ENCODE results near the gene AMN1.
"Not testable (repeated sequence)": the region's sequence is repeated elsewhere in the genome, so short reads cannot be mapped to it uniquely, and the experiment has no call there.

AMN1 gene

DNA sequence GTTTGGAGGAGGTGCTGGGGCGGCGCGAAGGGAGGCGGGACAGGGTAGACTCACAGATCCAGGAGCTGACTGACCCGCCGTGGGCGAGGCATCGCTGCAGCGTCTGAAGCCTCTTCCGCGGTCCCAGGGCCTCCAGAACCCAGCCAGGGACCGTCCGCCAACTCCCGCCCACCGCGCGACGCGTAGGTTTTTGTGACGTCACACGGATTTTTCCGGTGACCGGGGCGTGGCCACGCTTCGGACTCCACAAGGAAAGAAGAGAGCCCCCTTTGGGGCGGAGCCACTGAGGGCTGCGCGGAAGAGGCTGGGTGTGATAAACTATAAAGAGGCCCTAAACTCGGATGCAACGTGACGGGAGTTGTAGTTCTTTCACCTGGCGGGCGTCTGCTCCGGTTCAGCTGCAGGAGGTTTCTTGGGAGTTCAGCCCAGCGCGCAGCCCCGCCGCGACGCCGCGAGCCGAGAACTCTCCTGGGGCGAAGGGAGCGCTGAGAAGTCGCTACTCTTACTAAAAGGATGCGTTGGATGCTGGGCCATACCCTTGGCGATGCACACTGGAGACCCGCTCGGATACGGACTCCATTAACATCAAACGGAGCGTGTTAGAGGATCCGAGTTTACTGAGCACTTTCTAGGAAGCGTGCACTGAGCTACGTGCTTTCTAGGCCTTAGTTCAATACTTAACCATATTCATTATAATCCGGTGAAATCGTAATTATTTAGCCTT lies at the start of gene AMN1:
Gene AMN1 (minus strand): TSS at position 105 of the 724 bp plus-strand sequence. CDS start 13 bp downstream, at position 92.
- peak; percentile 99 for DNase-seq (ENCODE audit: low read depth)

DNA sequence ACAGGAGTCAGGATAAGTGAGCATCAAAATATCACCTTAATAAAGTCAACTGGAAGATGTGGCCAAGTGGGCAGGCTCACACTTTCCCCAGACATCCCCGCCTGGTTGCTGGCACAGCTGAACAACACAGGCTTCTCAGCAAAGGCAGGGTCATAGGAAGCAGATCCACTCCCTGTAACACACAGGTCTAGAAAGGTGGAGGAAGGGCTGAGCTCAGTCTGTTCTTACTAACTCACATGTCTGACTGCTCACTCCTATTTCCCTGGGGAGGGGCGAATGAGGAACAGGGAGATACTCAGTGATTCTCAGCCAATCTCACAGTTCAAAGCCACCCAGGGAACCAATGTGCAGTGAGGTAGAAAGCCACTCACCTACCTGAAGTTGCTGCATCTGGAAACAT lies 45.0 kb upstream of the AMN1 start:
- DNase-seq (ENCODE audit: low read depth): no peak

DNA sequence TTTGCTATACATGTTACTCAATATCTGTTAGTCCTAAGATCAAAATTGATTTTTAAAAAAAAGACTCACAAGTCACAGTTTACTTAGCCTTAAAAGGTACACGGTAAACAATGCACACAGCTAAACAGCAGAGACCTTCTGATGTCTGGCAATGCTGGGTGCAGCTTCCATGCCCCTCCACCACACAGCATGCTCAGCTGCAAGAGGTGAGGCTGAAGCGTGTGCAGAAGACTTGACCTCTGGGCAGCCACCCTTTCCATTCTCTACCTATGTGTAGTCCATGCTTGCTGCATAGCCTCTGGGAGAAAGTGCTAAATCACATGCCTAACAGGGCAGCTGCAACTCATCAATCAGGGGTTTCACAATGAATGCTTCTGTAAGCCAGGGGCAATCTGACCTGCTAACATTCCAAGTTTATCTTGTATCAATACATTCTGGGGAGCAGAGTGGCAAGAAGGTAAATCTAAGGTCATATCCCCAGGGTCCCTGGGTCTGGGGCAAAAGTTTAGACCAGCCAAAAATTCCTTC lies 44.5 kb upstream of the AMN1 start:
- no peak for DNase-seq (ENCODE audit: low read depth)

DNA sequence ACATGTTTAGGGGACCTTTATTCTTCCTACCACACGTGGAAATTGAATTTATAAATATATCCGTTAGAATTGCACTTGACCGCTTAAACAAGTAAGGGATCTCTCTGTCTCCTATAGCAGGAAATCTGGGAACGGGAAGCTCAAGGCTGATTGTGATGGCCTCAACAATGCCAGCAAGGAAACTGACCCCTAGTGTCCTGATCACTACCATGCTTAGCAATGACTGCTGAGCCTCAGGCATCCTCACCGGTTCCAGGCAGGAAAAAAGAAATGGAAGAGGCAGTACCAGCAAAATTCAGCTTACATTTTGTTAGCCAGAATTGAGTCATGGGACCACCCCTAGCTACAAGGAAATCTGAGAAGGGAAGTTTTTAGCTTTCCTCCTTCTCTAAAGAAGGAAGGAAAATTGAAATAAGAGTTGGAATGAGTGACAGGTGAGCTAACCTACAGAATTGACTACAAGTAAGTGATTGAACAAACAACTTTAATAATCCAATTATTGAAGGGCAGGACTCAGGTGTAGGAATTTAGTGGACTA lies 43.9 kb upstream of the AMN1 start:
- no peak for DNase-seq (ENCODE audit: low read depth)

DNA sequence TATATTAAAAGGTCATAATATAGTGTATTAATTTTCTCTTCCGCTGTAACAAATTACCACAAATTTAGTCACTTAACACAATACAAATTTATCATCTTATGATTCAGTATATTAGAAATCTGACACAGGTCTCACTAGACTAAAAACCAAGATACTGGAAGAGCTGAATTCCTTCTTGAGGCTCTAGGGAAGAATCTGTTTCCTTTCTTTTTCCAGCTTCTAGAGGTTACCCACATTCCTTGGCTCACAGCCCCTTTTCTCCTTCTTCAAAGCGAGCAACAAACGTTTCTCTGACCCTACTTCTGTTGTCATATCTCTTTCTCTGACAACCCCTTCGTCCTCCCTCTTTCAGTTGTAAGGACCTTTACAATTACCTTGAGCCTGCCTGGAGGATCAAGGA lies 43.4 kb upstream of the AMN1 start:
- DNase-seq (ENCODE audit: low read depth): no peak

DNA sequence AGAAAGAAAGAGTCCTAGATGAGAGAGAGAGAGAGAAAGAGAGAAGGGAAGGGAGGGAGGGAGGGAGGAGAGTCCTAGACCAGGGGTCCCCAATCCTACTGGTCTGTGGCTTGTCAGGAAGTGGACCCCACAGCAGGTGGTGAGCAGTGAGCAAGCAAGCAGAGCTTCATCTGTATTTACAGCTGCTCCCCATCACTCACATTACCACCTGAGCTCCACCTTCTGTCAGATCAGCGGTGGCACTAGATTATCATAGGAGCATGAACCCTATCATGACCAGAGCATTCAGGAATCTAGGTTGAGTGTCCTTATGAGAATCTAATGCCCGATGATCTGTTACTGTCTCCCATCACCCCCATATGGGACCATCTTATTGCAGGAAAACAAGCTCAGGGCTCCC lies 39.2 kb upstream of the AMN1 start:
- DNase-seq (ENCODE audit: low read depth): no peak

DNA sequence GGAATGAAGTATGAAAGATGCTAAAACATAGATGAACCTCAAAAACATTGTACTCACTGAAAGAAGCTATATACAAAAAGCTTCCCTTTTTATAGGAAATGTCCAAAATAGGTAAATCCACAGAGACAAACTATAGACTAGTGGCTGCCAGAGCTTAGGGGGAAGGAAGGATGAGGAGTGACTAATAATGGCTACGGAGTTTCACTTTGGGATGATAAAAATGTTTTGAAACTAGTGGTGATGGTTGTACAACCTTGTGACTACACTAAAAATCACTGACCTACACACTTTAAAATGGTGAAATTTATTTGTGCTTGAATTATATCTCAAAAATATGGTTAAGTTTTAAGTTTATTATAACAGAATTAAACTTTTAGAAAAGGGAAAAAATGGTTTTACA lies 37.1 kb upstream of the AMN1 start:
- DNase-seq (ENCODE audit: low read depth): peak; percentile 30

DNA sequence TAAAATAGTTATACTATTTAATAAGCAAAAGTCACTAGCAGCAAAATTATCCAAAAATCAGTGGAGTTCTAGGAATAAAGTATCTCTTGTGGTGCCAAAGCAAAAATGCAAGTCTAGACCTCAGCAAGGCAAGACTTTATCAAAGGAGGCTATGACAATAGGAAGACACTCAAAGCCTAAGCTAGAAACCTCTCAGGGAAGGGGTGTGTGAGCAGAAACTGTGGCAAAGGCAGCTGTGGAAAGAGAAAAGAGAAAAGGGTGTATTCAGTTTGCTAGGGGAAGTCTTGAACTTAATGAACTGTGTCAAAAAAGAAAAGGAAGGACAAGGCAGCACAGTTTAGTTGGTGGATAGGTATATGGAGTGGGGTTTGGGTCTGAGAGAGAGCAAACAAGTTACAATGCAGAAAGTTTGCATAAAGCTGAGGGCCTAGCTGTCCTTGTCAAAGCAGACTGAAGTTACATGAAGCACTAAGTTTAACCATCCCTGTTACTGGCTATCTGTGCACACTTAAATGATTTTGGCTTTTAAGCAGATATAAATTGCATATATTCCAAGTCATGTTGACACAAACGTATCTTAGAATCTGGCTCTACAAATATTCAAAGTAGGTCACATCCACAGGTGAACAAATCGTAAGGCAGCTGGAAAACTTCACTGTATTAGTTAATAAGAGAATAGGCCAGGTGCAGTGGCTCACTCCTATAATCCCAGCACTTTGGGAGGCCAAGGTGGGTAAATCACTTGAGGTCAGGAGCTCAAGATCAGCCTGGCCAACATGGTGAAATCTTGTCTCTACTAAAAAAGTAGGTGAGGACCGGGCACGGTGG lies 31.0 kb upstream of the AMN1 start:
- no peak for DNase-seq (ENCODE audit: low read depth)

GRCh38 chr12:31758297-31758696 lies 29.5 kb upstream of the AMN1 start:
- not testable (repeated sequence) for DNase-seq (ENCODE audit: low read depth)

DNA sequence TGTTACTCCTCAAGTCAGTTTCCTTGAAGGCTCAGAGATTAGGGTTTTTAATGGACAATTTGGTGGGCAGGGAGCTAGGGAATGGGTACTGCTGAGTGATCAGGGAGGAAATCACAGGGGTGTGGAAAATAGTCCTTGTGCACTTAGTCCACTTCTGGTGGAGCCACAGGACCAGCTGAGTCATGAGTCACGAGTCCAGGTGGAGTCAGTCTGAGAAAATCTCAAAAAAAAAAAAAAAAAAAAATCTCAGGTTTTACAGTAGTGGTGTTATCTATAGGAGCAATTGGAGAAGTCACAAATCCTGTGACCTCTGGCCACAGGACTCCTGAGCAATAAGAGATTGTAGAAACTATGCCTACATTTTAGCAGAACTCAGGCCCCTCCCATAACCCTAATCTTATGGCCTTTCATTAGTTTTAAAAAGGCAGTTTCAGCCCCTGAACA lies 28.2 kb upstream of the AMN1 start:
- peak; percentile 74 for DNase-seq (ENCODE audit: low read depth)

DNA sequence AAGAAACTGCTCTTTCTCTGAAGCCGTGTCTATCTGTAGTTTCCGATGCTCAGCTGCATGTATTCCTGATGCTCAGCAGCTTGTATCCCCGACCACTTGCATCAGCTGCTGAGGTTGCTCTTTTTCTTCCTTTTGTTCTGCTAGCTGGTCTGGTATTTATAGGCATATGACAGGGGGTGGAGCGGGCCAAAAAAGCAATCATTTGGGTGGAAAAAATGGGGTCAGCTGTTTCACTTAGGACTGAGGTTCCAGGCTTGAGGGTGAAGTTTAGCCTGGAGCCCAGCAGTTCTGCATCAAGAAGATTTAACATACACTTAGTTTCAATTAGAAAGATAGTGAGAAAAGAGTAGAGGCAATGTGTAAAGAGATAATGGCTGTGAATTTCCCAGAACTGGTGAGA lies 23.6 kb upstream of the AMN1 start:
- DNase-seq (ENCODE audit: low read depth): no peak

DNA sequence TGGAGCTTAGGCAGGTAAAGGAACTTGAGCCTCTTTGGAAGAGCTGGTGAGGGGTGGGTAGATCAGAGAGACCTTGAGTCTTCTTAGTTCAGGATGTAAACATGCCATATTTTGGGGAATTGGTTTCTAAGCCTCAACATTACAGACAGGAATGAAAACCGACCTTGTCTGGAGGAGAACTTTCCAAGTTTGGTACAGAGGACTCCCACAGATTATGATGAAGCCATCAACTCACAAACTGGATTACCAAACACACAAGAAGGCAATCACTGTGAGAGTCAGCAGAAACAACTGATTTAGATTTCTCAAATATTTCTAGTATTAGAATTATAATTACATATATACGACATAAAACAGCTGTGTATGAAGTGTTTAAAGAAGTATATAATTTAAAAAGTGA lies 22.3 kb upstream of the AMN1 start:
- no peak for DNase-seq (ENCODE audit: low read depth)

- DNase-seq (ENCODE audit: low read depth): no peak
Observed at GRCh38 chr12:31750747-31751039, 21.9 kb upstream of the AMN1 start.

DNA sequence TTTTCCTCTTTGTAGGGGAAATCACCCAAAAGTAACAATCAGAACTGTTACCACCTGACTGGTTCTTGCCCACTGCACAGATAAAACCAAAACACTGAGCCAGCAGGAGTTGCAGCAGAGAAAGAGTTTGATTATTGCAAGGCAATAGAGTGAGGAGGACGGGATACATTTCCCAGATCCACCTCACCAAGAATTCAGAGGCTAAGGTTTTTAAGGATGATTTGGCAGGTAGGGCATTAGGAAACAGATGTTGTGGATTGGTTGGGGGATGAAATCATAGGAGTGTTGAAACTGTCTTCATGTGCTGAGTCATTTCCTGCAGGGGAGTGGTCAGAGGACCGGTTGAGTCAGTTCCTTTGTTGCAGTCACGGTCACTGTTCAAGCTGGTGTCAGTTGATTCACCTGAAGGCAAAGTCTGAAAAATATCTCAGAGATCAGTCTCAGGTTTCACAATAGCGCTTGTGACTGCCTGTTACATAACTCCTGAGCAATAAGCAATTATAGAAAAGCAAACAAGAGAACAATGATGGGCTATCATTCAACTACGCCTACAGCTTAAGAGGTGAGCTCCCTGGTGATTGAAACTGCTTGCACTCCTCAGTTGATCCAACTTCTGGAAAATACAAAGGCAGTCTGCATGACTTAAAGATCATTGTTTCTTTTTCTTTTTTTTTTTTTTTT lies 20.3 kb upstream of the AMN1 start:
- DNase-seq (ENCODE audit: low read depth): peak; percentile 99

- no peak for DNase-seq (ENCODE audit: low read depth)
Observed at GRCh38 chr12:31745242-31745641, 16.4 kb upstream of the AMN1 start.

DNA sequence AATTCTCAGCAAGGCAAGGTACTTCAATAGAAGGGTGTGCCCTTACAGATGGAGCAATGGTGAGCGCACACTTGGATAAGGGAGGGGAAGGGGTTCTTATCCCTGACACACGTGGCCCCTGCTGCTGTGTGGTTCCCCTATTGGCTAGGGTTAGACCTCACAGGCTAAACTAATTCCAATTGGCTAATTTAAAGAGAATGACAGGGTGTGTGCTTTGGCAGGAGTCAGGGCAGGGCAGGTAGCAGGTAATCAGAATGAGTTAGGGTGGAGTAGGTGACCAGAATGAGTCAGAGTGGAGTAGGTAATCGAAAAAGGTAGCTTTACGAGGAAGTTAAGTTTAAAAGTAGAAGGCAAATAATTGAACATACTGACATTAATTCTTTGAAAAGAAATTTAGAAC lies 15.5 kb upstream of the AMN1 start:
- DNase-seq (ENCODE audit: low read depth): not testable (repeated sequence)

DNA sequence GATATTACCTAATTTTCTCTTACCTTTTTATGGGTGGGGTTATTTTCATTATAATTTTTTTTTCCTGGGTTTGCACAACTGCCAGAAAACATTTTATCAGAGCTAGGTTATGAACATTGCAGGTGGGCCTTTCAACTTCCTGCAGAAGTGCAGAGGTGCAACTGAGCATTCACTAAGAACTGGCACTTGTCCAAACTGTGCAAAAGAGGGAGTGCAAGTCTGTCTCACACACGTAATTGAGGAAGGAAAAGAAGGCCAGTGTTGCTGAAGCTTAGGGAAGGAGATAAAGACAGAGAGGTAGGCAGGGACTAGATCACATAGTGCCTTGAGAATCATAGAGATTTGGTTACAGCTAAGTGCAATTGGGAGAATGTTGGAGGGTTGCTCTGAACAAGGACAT lies 14.1 kb upstream of the AMN1 start:
- DNase-seq (ENCODE audit: low read depth): no peak

- DNase-seq (ENCODE audit: low read depth): no peak
Observed at GRCh38 chr12:31740628-31741027, 11.8 kb upstream of the AMN1 start.

- no peak for DNase-seq (ENCODE audit: low read depth)
Observed at GRCh38 chr12:31737763-31738162, 8.9 kb upstream of the AMN1 start.

DNA sequence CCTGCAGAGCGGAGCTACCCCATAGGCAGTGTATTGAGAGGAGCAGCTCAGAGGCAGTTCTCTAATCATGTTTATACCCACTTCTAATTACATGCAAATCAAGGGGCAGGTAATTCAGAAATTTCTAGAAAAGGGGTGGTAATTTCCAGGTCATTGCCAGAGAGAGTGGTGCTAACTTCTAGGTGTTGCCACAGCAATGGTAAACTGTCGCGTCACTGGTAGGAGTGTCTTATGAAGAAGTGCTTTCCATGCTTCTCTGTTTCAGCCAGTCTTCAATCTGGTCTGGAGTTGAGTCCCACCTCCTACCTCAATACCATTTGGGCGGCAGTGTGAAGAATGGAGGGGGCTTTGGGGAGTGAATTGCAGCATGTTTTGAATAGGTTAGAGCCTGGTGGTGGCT lies 8.5 kb upstream of the AMN1 start:
- no peak for DNase-seq (ENCODE audit: low read depth)

DNA sequence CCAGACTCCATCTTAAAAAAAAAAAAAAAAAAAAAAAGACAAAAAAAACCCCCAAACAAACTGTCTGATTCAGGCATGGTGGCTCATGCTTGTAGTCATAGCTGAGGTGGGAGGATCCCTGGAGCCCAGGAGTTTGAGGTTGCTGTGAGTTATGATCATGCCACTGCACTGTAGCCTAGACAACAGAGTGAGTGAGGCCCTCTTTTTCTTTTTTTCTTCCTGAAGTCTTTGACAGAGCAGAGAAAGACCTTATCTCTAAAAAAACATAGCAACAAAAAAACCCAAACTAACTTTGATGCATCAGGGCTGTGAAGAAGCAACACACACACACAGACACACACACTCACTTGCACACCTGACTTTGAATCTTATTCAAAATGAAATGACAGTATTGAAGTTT lies 7.7 kb upstream of the AMN1 start:
- DNase-seq (ENCODE audit: low read depth): peak; percentile 95
